Dedifferentiated amniotic fluid mesenchymal stem cell (primary cell): ENCODE data around the gene FGG.
A peak's percentile ranks its signal among the peaks of the same experiment; 100 is the strongest.

ENCODE experiments used
- DNase-seq: peaks from one replicate; pipeline ENCODE4 v3.0.0-alpha.2; 2016; ENCODE audit errors: extremely low spot score

Gene FGG

GRCh38 chr4:154612472-154613414 lies at the start of gene FGG:
FGG (minus strand) TSS chr4:154612656; CDS start chr4:154612609, 47 bp downstream.
- no peak for DNase-seq

DNA sequence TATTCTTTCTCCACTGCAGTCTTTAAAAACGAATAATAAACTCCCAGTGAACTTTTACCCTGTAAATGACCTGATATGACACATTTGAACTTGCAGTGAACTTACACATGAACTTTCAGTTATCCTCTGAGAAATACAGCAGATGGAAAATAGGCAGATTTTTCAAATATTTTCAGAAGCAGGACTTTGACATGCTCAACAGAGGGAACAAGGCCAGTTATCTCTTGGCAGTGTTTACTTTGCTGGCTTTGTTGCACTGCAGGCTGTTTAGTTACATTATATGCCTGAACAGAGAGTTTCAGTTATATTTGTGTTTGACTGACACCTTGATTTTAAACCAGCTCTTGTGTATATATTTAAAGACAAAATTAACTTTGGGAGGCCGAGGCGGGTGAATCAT lies 47.6 kb upstream of the FGG start:
- DNase-seq = no peak

DNA sequence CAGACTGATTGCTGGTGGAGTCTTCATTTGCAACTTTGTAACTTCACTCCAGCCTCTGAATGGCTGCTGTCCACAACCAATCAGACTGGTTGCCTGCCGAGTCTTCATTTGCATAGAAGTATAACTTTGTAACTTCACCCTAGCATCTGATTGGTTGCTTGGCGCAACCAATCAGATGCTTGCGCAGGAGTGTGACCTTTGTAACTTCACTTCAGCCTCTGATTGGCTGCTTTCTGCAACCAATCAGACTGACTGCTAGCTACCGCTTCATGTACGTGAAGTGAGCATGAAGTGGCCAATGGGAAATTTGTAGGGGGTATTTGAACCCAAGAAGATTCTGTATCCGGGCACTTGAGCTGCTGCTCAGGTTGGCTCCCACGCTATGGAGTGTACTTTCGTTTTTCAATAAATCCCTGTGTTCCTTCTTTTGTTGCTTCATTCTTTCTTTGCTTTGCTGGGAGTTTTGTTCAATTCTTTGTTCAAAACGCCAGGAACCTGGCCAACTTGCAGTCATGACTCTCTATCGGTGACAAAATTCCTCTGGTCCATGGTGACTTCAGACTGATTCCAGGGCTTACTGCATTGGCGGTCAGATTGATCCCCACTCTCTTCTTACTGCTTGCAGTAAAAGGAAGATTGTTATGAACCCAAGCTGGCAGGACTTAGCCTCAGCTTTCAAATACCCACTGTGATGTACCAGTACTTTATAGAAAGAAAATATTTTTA lies 46.4 kb upstream of the FGG start:
- no peak for DNase-seq

GRCh38 chr4:154643493-154643892 lies 31.0 kb upstream of the FGG start:
- DNase-seq = no peak

DNA sequence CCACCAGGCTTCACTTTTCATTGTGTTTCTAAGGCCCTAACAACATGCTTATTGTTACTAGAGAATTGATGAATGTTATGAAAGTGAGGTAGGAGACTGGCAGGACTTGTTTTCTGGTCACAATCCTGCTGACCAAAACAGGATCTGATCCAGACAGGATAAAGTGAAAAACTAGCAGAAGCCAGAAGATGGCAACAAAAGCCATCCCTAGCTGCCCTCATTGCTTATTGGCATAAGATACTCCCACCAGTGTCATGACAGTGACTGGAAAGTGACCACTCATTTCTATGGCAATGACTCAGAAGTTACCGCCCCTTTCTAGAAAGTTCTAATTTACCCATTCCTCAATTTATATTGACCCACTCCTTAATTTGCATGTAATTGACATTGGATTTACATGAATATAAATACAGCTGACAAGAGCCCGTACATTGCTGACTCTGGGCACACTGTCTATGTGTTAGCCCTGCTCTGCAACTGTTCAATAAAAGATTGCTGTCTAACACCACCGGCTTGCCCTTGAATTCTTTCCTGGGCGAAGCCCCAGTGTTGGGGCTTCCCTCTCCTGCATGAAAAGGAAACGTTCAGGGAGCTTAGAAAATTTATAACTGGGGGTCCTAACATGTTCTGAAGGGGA lies 30.0 kb upstream of the FGG start:
- DNase-seq = no peak

DNA sequence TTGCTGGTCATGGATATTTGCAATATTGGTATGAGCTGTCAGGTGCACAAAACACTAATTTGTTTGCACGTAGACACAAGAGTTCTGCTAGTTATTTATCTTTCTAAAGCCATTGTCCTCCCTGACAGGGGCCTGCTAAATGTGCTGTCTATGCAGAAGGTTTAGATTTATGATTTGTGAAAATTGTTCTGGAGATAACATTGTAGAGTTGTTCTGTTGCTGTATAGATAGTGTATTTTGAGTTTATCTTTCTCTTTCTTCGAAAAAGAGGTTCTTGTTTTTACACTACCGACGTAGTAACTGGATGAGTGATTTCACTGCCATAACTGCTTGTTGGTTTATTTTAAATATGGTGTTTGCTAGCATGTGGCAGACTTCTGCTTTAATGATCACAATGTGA lies 28.5 kb upstream of the FGG start:
- DNase-seq = no peak

- no peak for DNase-seq
These were observed 21.6 kb upstream of the FGG start for GRCh38 chr4:154634058-154634457.

- DNase-seq = no peak
These were observed 19.4 kb upstream of the FGG start for GRCh38 chr4:154631828-154632227.

GRCh38 chr4:154630324-154630723 lies 17.9 kb upstream of the FGG start:
- DNase-seq = no peak

DNA sequence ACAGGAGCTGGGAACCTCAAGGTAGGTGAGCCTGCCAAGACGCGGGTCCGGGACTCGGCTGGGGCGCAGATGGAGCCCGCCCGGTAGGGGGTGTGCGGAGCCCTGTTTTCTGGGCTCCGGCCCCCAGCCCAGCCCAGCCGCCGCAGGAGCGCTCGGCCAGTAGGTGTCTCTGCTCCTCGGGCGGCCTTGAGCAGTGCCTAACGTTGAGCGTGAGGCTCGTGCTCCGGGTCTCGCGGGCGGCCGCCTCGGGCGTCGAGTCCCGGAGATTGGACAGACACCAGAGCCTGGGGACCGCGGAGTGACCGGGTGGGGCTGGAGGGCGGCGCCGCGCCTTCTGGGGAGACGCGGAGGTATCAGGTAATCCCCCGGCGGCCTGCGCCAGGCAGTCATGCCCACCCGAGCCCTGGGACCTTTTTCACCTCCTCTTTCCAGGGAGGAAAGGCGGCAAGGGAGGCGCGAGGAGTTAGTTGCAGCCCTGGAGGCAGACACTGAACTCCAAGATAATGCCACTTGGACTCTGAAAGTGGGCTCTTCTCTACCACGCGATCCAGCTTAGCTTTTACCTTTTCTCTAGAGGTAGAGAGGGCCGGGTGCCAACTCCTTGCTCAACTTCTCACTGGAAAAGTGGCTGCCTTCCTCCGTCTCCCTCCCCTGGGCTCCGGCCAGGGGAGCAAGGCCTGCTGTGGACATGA lies 14.5 kb upstream of the FGG start:
- no peak for DNase-seq

DNA sequence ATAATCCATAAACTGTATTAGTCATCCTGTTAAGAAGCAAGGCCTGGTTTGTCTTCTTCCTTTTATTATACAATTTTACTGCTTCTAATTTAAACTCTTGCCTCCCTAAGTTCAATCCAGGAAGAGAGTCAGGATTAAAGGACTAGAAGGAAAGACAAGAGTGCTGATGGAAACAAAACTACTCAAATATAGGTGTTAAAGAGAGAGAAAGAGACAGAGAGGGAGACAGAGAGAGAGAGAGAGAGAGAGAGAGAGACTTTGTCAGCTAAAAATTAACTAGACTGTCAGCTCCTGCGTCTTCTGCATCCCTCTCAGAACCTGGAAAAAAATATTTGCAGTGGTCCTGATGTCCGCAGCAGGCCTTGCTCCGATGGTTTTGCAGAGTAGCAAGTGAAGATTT lies 13.5 kb upstream of the FGG start:
- DNase-seq = no peak

DNA sequence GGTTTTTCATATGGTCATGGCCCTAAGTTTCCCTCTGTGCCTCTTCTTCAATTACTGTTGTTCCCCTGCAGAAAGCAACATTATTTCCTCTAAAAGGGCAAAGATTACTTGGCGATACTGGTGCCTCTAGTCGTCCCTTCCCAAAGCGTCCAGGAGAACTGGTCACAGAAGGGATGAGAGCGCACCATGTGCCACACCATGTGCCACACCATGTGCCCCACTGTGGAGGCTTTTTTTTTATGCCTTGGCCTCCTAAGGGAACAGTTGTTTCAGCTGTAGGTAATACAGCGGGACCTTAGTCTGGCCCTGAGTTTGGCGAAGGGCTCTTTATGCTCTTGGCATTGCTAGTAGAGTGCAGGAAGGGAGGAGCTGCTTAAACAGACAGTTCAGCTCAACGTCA lies 11.5 kb upstream of the FGG start:
- no peak for DNase-seq

DNA sequence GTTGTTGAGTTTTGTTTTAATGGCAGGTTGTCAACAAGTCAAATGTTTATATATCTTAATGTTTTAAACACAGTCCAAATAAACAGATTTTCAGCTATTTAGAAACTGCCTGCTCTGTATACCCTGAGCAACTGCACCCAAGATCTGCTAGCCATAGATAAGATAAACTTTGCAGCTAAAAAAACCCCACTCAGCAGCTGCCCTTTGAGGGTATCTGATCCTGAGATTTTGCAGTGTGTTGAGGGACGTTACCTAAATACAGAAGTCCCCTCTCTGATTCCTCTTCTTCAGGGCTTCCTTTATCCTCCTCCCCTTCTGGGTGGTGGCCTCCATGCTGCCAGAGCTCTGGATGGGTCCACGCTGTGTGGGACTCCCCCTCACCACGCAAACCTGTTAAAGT lies 11.0 kb upstream of the FGG start:
- no peak for DNase-seq

GRCh38 chr4:154622598-154622997 lies 10.1 kb upstream of the FGG start:
- DNase-seq = peak; percentile 34

- DNase-seq = no peak
These were observed 7.7 kb upstream of the FGG start for GRCh38 chr4:154620111-154620510.

DNA sequence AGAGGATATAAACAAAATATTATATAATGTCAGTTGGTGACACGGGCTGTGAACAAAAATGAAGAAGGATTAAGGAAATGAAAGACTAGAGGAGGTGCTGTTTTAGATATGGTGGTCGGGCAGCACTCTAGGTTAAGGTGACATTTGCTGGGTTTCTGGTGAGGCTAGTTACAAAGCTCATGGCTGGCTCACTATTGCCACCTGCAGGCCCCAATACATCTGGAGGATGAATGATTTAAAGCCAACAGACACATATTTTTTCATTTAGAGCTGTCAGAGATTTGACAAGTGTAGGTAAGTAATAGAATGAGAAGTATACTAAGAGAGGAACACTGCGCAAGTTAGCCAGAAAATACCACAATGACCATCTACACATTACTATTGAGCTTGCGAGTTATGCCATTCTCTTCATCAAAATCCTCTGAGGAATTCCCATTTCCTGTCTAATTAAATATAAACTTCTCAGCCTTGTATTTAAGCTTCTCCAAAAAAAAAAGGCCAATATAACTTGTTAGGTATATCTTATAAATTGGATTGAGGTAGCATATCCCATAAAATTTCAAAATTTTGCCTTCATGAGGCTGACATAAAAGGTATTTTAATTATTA lies 6.4 kb upstream of the FGG start:
- peak; percentile 59 for DNase-seq

GRCh38 chr4:154617820-154618317 lies 5.4 kb upstream of the FGG start:
- no peak for DNase-seq

- no peak for DNase-seq
These were observed 4.3 kb upstream of the FGG start for GRCh38 chr4:154616731-154617130.

DNA sequence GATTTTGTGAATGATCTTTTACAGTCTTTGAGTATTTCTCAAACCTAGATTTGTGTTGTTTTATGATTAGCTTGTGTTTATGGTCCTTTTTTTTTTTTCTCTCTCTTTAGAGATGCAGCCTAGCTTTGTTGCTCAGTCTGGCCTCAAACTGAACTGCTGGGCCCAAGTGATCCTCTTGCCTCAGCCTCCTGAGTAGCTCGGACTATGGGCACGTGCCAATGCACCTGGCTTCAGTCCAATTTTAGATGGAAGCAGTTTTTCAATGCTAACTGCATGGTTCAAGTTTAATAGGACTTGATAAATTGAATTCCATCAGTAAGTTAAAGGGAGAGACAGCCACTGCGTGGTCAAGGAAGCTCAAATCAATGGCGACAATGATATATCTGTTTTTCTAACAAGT lies 3.8 kb upstream of the FGG start:
- no peak for DNase-seq

- no peak for DNase-seq
These were observed 2.8 kb upstream of the FGG start for GRCh38 chr4:154615211-154615610.

- DNase-seq = no peak
These were observed 1.9 kb upstream of the FGG start for GRCh38 chr4:154614306-154614705.
